Loucy (cell line): Measurements from ENCODE around the gene CHN1.

ENCODE experiments used
- H2AFZ ChIP-seq: fragments of 200-600 bp; sonication (generic); 2 replicates; pipeline ENCODE4 v1.6.0; 2016; ENCODE audit warnings: antibody characterized with exemption, mild to moderate bottlenecking, low read length, moderate library complexity
- H3F3A ChIP-seq: fragments of 200-600 bp; 2 replicates; pipeline ENCODE4 v1.6.0; 2016; ENCODE audit warnings: antibody characterized with exemption, low read depth, mild to moderate bottlenecking
- H3K27me3 ChIP-seq: fragments of 200-600 bp; sonication (generic); 2 replicates; pipeline ENCODE4 v1.6.1; 2014; ENCODE audit warnings: low read length, mild to moderate bottlenecking; ENCODE audit not compliant: insufficient read depth, poor library complexity, severe bottlenecking
- H3K36me3 ChIP-seq: fragments of 200-600 bp; sonication (generic); 2 replicates; pipeline ENCODE4 v1.6.1; 2016; ENCODE audit warnings: low read length; ENCODE audit not compliant: insufficient read depth
- H3K4me1 ChIP-seq: fragments of 200-600 bp; sonication (generic); 2 replicates; pipeline ENCODE4 v1.5.1; 2014; ENCODE audit warnings: low read length, mild to moderate bottlenecking; ENCODE audit not compliant: insufficient read depth, poor library complexity, severe bottlenecking
- H3K4me2 ChIP-seq: fragments of 200-600 bp; sonication (generic); 2 replicates; pipeline ENCODE4 v1.6.0; 2014; ENCODE audit warnings: antibody characterized with exemption, low read length, low read depth, mild to moderate bottlenecking; ENCODE audit not compliant: poor library complexity, severe bottlenecking
- H3K4me3 ChIP-seq: fragments of 200-600 bp; sonication (generic); 2 replicates; pipeline ENCODE4 v1.5.1; 2014; ENCODE audit warnings: low read length, mild to moderate bottlenecking, mixed read lengths; ENCODE audit not compliant: poor library complexity, severe bottlenecking
- H3K79me2 ChIP-seq: fragments of 200-600 bp; sonication (generic); 2 replicates; pipeline ENCODE4 v1.6.1; 2014; ENCODE audit warnings: low read length; ENCODE audit not compliant: insufficient read depth
- H3K9ac ChIP-seq: fragments of 200-600 bp; sonication (generic); 2 replicates; pipeline ENCODE4 v1.6.0; 2014; ENCODE audit warnings: mild to moderate bottlenecking, low read depth, low read length, moderate library complexity; ENCODE audit not compliant: poor library complexity, severe bottlenecking
- H3K9me2 ChIP-seq: fragments of 200-600 bp; sonication (generic); replicated peaks from 2 replicates; pipeline ENCODE4 v1.6.1; 2016; ENCODE audit warnings: low read depth, low read length, mixed read lengths
- H3K9me3 ChIP-seq: fragments of 200-600 bp; sonication (generic); 2 replicates; pipeline ENCODE4 v1.6.1; 2014; ENCODE audit warnings: mild to moderate bottlenecking, antibody characterized with exemption, low read length, low read depth; ENCODE audit not compliant: insufficient read depth
- H4K20me1 ChIP-seq: fragments of 200-600 bp; sonication (generic); 2 replicates; pipeline ENCODE4 v1.6.0; 2014; ENCODE audit warnings: antibody characterized with exemption, low read length, mild to moderate bottlenecking; ENCODE audit not compliant: insufficient read depth, poor library complexity, severe bottlenecking
- EZH2phosphoT487 ChIP-seq: fragments of 200-600 bp; IDR thresholded peaks from 2 replicates; pipeline ENCODE4 v1.6.1; 2018; ENCODE audit warnings: antibody characterized with exemption, mild to moderate bottlenecking, moderate library complexity, borderline replicate concordance
- TF ChIP-seq, protein P1 (sequence below): fragments of 200-600 bp; sonication (generic); conservative IDR thresholded peaks from 2 replicates; pipeline ENCODE4 v1.5.1; 2014; ENCODE audit warnings: mild to moderate bottlenecking, antibody characterized with exemption, low read length

CHN1 gene

DNA sequence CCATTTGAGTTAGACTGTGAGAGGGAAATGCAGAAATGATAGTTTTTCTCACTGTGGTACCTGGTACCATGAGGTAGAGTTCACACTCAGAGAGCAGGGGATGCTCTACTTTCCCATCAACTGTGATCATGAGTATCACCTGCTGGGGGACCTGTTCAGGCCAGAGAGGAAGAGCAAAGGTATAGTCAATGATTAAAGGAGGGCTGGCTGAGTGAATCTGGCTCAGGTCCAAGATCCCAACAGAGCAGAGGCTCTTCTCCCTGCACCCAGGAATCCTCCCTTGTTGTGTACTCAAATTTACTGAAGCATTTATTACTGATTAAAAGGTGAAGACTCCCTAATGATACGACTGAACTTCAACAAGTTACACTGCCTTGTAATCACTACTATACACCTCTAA, 136.3 kb downstream of the CHN1 start:
- Histone ChIP-seq H3K9ac (no peak overlapping the region), H3F3A (no peaks in the 10 kb centered on the region), H3K79me2 (no peaks in the 10 kb centered on the region), H3K36me3 (no peaks in the 10 kb centered on the region), H3K4me2 (no peak overlapping the region), H3K4me3 (no peak overlapping the region), H3K4me1 (no peaks in the 10 kb centered on the region), H2AFZ (no peak overlapping the region), H4K20me1 (no peaks in the 10 kb centered on the region), H3K27me3 (no peaks in the 10 kb centered on the region), H3K9me3 (no peaks in the 10 kb centered on the region), H3K9me2 (no peaks in the 10 kb centered on the region)
- TF ChIP-seq, protein P1, sequence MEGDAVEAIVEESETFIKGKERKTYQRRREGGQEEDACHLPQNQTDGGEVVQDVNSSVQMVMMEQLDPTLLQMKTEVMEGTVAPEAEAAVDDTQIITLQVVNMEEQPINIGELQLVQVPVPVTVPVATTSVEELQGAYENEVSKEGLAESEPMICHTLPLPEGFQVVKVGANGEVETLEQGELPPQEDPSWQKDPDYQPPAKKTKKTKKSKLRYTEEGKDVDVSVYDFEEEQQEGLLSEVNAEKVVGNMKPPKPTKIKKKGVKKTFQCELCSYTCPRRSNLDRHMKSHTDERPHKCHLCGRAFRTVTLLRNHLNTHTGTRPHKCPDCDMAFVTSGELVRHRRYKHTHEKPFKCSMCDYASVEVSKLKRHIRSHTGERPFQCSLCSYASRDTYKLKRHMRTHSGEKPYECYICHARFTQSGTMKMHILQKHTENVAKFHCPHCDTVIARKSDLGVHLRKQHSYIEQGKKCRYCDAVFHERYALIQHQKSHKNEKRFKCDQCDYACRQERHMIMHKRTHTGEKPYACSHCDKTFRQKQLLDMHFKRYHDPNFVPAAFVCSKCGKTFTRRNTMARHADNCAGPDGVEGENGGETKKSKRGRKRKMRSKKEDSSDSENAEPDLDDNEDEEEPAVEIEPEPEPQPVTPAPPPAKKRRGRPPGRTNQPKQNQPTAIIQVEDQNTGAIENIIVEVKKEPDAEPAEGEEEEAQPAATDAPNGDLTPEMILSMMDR = no peak
- TF ChIP-seq EZH2phosphoT487 = no peak

DNA sequence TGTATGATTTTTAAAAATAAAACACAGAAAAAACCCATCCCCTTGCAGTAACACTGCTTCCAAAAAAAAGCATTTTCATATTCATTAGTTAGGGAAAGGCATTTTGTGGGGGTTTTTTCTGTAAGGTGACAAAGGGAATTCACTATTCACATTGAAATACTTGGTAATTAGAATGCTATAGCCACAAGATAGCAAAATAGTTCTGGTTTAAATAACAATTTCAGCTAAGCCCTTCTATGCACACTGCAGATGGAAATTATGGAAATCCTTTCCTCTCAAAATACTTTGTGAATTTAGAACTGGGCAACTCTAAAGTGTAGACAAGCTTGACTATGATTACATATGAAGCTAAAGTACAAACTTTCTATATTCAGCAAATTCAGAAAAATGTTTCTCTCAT, 138.8 kb downstream of the CHN1 start:
- no peak for TF ChIP-seq EZH2phosphoT487
- TF ChIP-seq, protein P1 = no peak
- Histone ChIP-seq H3K4me1 (no peaks in the 10 kb centered on the region), H4K20me1 (no peaks in the 10 kb centered on the region), H3F3A (no peaks in the 10 kb centered on the region), H3K9me2 (no peaks in the 10 kb centered on the region), H3K9me3 (no peaks in the 10 kb centered on the region), H3K9ac (no peak overlapping the region), H3K36me3 (no peaks in the 10 kb centered on the region), H3K4me3 (no peak overlapping the region), H3K79me2 (no peaks in the 10 kb centered on the region), H3K4me2 (no peak overlapping the region), H3K27me3 (no peaks in the 10 kb centered on the region), H2AFZ (no peak overlapping the region)

DNA sequence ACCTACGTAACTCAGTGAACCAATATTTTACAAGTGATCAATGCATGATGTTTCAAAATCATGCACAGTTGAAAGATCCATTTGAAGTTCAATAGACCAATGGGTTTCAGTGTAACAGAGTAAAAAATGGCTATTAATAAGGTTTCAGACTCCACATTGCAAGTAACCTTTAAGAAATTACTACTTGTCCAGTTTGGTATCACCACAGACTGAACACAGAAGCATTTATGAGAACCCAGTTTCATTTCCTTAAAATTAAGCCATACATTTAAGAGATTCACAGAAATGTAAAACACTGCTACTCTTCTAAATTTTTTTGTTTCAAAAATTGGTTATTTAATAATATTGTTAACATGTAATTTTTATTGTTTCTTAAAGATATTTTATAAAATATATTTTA, 142.0 kb downstream of the CHN1 start:
- Histone ChIP-seq H3K4me3 (no peak overlapping the region), H3F3A (no peaks in the 10 kb centered on the region), H3K4me2 (no peak overlapping the region), H3K79me2 (no peaks in the 10 kb centered on the region), H2AFZ (no peak overlapping the region), H3K9ac (no peak overlapping the region), H3K27me3 (no peaks in the 10 kb centered on the region), H3K36me3 (no peaks in the 10 kb centered on the region), H3K9me2 (no peaks in the 10 kb centered on the region), H3K4me1 (peaks cover 5% of the 10 kb centered on the region), H4K20me1 (no peaks in the 10 kb centered on the region), H3K9me3 (no peaks in the 10 kb centered on the region)
- TF ChIP-seq, protein P1 = no peak
- no peak for TF ChIP-seq EZH2phosphoT487
